Spleen (tissue), 13 donors: ENCODE measurements around the gene SNAPIN. TPM values are rescaled to one million over a fixed set of nuclear protein-coding genes. Genes with fewer than 3 reads are reported as not detected.

ENCODE experiments used
- DNase-seq: peaks from one replicate; pipeline ENCODE4 v3.0.0-alpha.2; 2020
- H3K27ac ChIP-seq, 8 donors: fragments of 200-600 bp; sonication (generic) in 7 of 8; 1 replicate in 4 of 8; 2 replicates in 4 of 8; pipeline versions ENCODE4 v1.5.0 to v1.8.0; 2016 to 2021; ENCODE audit warnings: inconsistent platforms in 4 of 8, mild to moderate bottlenecking in 4 of 8, moderate library complexity in 1 of 8
- H3K27me3 ChIP-seq, 7 donors: fragments of 200-600 bp; sonication (generic) in 6 of 7; replicated peaks in 1 of 7; 1 replicate in 4 of 7; 2 replicates in 3 of 7; pipeline versions ENCODE4 v1.5.0 to v1.8.0; 2016 to 2021; ENCODE audit warnings: inconsistent platforms in 3 of 7, mild to moderate bottlenecking in 1 of 7
- H3K36me3 ChIP-seq, 6 donors: fragments of 200-600 bp; sonication (generic) in 5 of 6; 1 replicate in 4 of 6; 2 replicates in 2 of 6; pipeline versions ENCODE4 v1.5.0 to v1.8.0; 2016 to 2021; ENCODE audit warnings: inconsistent platforms in 2 of 6
- H3K4me1 ChIP-seq, 6 donors: fragments of 200-600 bp; sonication (generic) in 5 of 6; 1 replicate in 3 of 6; 2 replicates in 3 of 6; pipeline versions ENCODE4 v1.5.0 to v1.8.0; 2016 to 2021; ENCODE audit warnings: inconsistent platforms in 3 of 6
- H3K4me3 ChIP-seq, 8 donors: fragments of 200-600 bp; sonication (generic) in 7 of 8; 1 replicate in 4 of 8; 2 replicates in 4 of 8; pipeline versions ENCODE4 v1.5.0 to v1.8.0; 2016 to 2021; ENCODE audit warnings: inconsistent platforms in 4 of 8, mild to moderate bottlenecking in 4 of 8, moderate library complexity in 2 of 8
- H3K9me3 ChIP-seq, 8 donors: fragments of 200-600 bp; sonication (generic) in 7 of 8; 1 replicate in 4 of 8; 2 replicates in 4 of 8; pipeline versions ENCODE4 v1.5.0 to v1.8.0; 2016 to 2021; ENCODE audit warnings: inconsistent platforms in 4 of 8
- CTCF ChIP-seq, 11 experiments: fragments of 200-600 bp in 7 of 11; fragments of 450-650 bp in 4 of 11; sonication (generic) in 4 of 11; IDR thresholded peaks in 8 of 11; conservative IDR thresholded peaks in 3 of 11; 1 replicate in 7 of 11; 2 replicates in 4 of 11; pipeline versions ENCODE4 v1.4.0 to v1.8.0; 2016 to 2021; ENCODE audit warnings: antibody characterized with exemption in 11 of 11, inconsistent platforms in 4 of 11, mild to moderate bottlenecking in 1 of 11
- POLR2A ChIP-seq, 3 donors: fragments of 450-650 bp; IDR thresholded peaks; one replicate each; pipeline ENCODE4 v1.5.1; 2017; ENCODE audit warnings: antibody characterized with exemption in 3 of 3, mild to moderate bottlenecking in 1 of 3
- POLR2AphosphoS5 ChIP-seq, 3 donors: sonication (generic); formaldehyde crosslinking; IDR thresholded peaks; one replicate each; pipeline ENCODE4 v1.5.1; 2017; ENCODE audit warnings: antibody characterized with exemption in 3 of 3
- WGBS, 5 donors: extraction: QIAGEN DNeasy Blood & Tissue Kit in 3 of 5; methylation state at CpG; one replicate each; pipeline versions ENCODE4 v1.1.5 to v1.1.7; 2013 to 2018; 5-methylcytosine and 5-hydroxymethylcytosine counted together
- intact Hi-C: fragments of 100-400 bp; cut with DNase I; formaldehyde crosslinking; loops from one replicate; pipeline ENCODE4 v1.15.0; 2023; ENCODE audit warnings: low total_unique reads
- long read RNA-seq, 2 donors: transcript quantifications; one replicate each; lab custom pipeline, GENCODE V29; 2026
- polyA plus RNA-seq, 3 donors: library from polyadenylated mRNA; stranded (reverse); fragments of 200-250 nt; gene quantifications; one replicate each; pipeline ENCODE4 v1.2.1, GENCODE V29; 2013
- total RNA-seq, 7 donors: library from RNA; depleted of rRNA in 3 of 7; stranded (reverse); fragments of >200 nt in 3 of 7; fragmentation: NEBNext Ultra II Directional in 4 of 7; extraction: Animal tissue kit (Norgen Biotek cat#: 25700) in 4 of 7; gene quantifications; one replicate each; pipeline versions ENCODE4 v1.1.0 to v1.2.1, GENCODE V29; 2016 to 2021
- donor health status: healthy with polysubstance abuse.
- donor health status: DM: no; HTN: no; CAD: no; lungs with moderate emphysema.
- donor health status: DM: no; HTN: no; CAD: no.
- donor health status: Bipolar disorder and iron deficiency.
- donor health status: healthy.
- donor health status: DM: no; HTN: no; CAD: no.
- donor health status: DM: yes; HTN: yes; CAD: no.

The SNAPIN gene
- 10 to 100 TPM; 26.3 to 60.7 (median 33.5) TPM for total RNA-seq
- 10 to 100 TPM; 37.1 to 50.3 (median 44.9) TPM for polyA plus RNA-seq
- long read RNA-seq, donor 1, transcript SNAPIN-201 (4 exons, 1,030 nt) = major isoform, 19 of 25 reads
- long read RNA-seq, donor 1, partial matches to known transcripts = 0 of 25 reads
- long read RNA-seq, donor 1, other reads (novel, unspliced or antisense) = 0 of 25 reads
- long read RNA-seq, donor 2, transcript SNAPIN-201 (4 exons, 1,030 nt) = major isoform, 13 of 23 reads
- long read RNA-seq, donor 2, transcript SNAPIN-202 (3 exons, 922 nt) = minor isoform, 5 of 23 reads
- long read RNA-seq, donor 2, partial matches to known transcripts = 0 of 23 reads
- long read RNA-seq, donor 2, other reads (novel, unspliced or antisense) = 0 of 23 reads

GRCh38 chr1:153658400-153659174 lies at the start of gene SNAPIN:
TSS of gene SNAPIN (plus strand) at chr1:153658703. CDS start at chr1:153658744, 41 bp downstream.
- peak in 2 of 3 donors; percentile 18 to 56 for TF ChIP-seq POLR2A (IDR thresholded peaks at IDR 0.05)
- TF ChIP-seq POLR2AphosphoS5 (IDR thresholded peaks at IDR 0.05) = peak; percentile 88 to 95 (median 89)
- TF ChIP-seq CTCF (IDR thresholded peaks at IDR 0.05 in 8 of 11, conservative IDR thresholded peaks at IDR 0.05 in 3 of 11) = peak in 7 of 11 experiments; percentile 22 to 53 (median 36)
- intact Hi-C loops = no loop called here
- Histone ChIP-seq H3K36me3 (peaks cover 4 to 41% (median 31%) of the 10 kb centered on the region in 6 donors), H3K9me3 (no peaks in the 10 kb centered on the region), H3K4me1 (peaks cover 9 to 32% (median 19%) of the 10 kb centered on the region in 6 donors), H3K27me3 (no peaks in the 10 kb centered on the region), H3K27ac (peak within 1 kb of the TSS; percentile 85 to 99 (median 97)), H3K4me3 (peak within 1 kb of the TSS; percentile 65 to 88 (median 74))
- peak; percentile 98 for DNase-seq
- WGBS, 5 donors = 2 to 3% (median 2%) methylated on average over 39 to 53 of the region's 53 CpGs

- H3K27ac ChIP-seq = peak overlapping the region; percentile 71 to 95 (median 88)
- peaks cover 0 to 26% (median 0%) of the 10 kb centered on the region in 6 donors for H3K36me3 ChIP-seq
- H3K9me3 ChIP-seq = no peaks in the 10 kb centered on the region
- peak overlapping the region; percentile 24 to 65 (median 38) for H3K4me3 ChIP-seq
- peak; percentile 84 for DNase-seq
- intact Hi-C loops = no loop called here
- H3K4me1 ChIP-seq = peaks cover 5 to 64% (median 28%) of the 10 kb centered on the region in 6 donors
- WGBS, 5 donors = 52 to 75% (median 69%) methylated on average over 15 to 19 of the region's 19 CpGs
- TF ChIP-seq POLR2A (IDR thresholded peaks at IDR 0.05) (peak in 1 of 3 donors; percentile 61), POLR2AphosphoS5 (IDR thresholded peaks at IDR 0.05) (peak; percentile 80 to 92 (median 90)), CTCF (IDR thresholded peaks at IDR 0.05 in 8 of 11, conservative IDR thresholded peaks at IDR 0.05 in 3 of 11) (no peak)
- H3K27me3 ChIP-seq = no peaks in the 10 kb centered on the region
These were observed 49.5 kb upstream of the SNAPIN start for GRCh38 chr1:153608742-153609584.

GRCh38 chr1:153609585-153609907 lies 49.0 kb upstream of the SNAPIN start:
- TF ChIP-seq CTCF (IDR thresholded peaks at IDR 0.05 in 8 of 11, conservative IDR thresholded peaks at IDR 0.05 in 3 of 11) = no peak
- TF ChIP-seq POLR2A (IDR thresholded peaks at IDR 0.05) = no peak
- TF ChIP-seq POLR2AphosphoS5 (IDR thresholded peaks at IDR 0.05) = no peak
- H3K9me3 ChIP-seq = no peaks in the 10 kb centered on the region

More at GRCh38 chr1:153609585-153609907, 49.0 kb upstream of the SNAPIN start:
- H3K27ac ChIP-seq = peak overlapping the region; percentile 57 to 95 (median 88)
- peaks cover 5 to 70% (median 30%) of the 10 kb centered on the region in 6 donors for H3K4me1 ChIP-seq
- no peak for DNase-seq
- peak overlapping the region in 1 of 8 donors; percentile 65 for H3K4me3 ChIP-seq
- no peaks in the 10 kb centered on the region for H3K27me3 ChIP-seq
- 35 to 57% (median 44%) methylated on average over 6 of the region's 6 CpGs for WGBS, 5 donors
- intact Hi-C loops = no loop called here
- H3K36me3 ChIP-seq = peaks cover 0 to 26% (median 0%) of the 10 kb centered on the region in 6 donors
